LNCAP (cell line): ENCODE data around the gene CRISPLD2.

Experiments
- CTCF ChIP-seq: fragments of 450-650 bp; IDR thresholded peaks from 2 replicates; pipeline ENCODE4 v1.5.1; 2017; ENCODE audit warnings: mild to moderate bottlenecking

Gene CRISPLD2

GRCh38 chr16:84916850-84917249, 97.1 kb downstream of the CRISPLD2 start:
- TF ChIP-seq CTCF: no peak

- no peak for TF ChIP-seq CTCF
Observed at GRCh38 chr16:84917492-84917891, 97.7 kb downstream of the CRISPLD2 start.

- no peak for TF ChIP-seq CTCF
Observed at GRCh38 chr16:84918006-84918909, 98.5 kb downstream of the CRISPLD2 start.

- TF ChIP-seq CTCF: no peak
Observed at GRCh38 chr16:84919269-84919668, 99.5 kb downstream of the CRISPLD2 start.

- TF ChIP-seq CTCF: no peak
Observed at GRCh38 chr16:84919708-84920107, 99.9 kb downstream of the CRISPLD2 start.

GRCh38 chr16:84920333-84920732, 100.5 kb downstream of the CRISPLD2 start:
- TF ChIP-seq CTCF: no peak

- no peak for TF ChIP-seq CTCF
Observed at GRCh38 chr16:84922351-84923120, 102.8 kb downstream of the CRISPLD2 start.
